NT2/D1 (cell line): ENCODE data around the gene REN.

Source experiments
- DNase-seq: peaks from one replicate; pipeline ENCODE4 v3.0.0-alpha.2; 2011; ENCODE audit warnings: low read depth, low spot score
- H3K27me3 ChIP-seq: 2 replicates; pipeline ENCODE4 v1.6.0; 2011; ENCODE audit warnings: mild to moderate bottlenecking; ENCODE audit not compliant: insufficient read length, insufficient read depth
- H3K36me3 ChIP-seq: 2 replicates; pipeline ENCODE4 v1.6.1; 2011; ENCODE audit warnings: mild to moderate bottlenecking, low read length, mixed read lengths; ENCODE audit not compliant: insufficient read depth, insufficient read length
- H3K4me1 ChIP-seq: 2 replicates; pipeline ENCODE4 v1.5.1; 2011; ENCODE audit not compliant: insufficient read depth, insufficient read length
- H3K4me3 ChIP-seq: 2 replicates; pipeline ENCODE4 v1.5.1; 2011; ENCODE audit warnings: low read depth; ENCODE audit not compliant: insufficient read length
- H3K9ac ChIP-seq: 2 replicates; pipeline ENCODE4 v1.6.0; 2011; ENCODE audit warnings: low read depth; ENCODE audit not compliant: insufficient read length
- H3K9me3 ChIP-seq: 2 replicates; pipeline ENCODE4 v1.5.1; 2011; ENCODE audit warnings: mild to moderate bottlenecking, low read length; ENCODE audit not compliant: insufficient read depth
- SUZ12 ChIP-seq: IDR thresholded peaks from 2 replicates; pipeline ENCODE4 v1.6.1; 2011; ENCODE audit not compliant: insufficient read length, insufficient read depth; ENCODE audit errors: extremely low read depth
- YY1 ChIP-seq: IDR thresholded peaks from 2 replicates; pipeline ENCODE4 v1.6.1; 2011; ENCODE audit not compliant: insufficient read length, insufficient read depth
- ZNF274 ChIP-seq: IDR thresholded peaks from 2 replicates; pipeline ENCODE4 v1.6.1; 2011; ENCODE audit warnings: mild to moderate bottlenecking, low read depth, low read length

The REN gene

GRCh38 chr1:204167730-204168129, 1.6 kb upstream of the REN start:
- H3K36me3 ChIP-seq, result no peaks in the 10 kb centered on the region
- H3K9me3 ChIP-seq, result peaks cover 51% of the 10 kb centered on the region
- no peaks in the 10 kb centered on the region for H3K27me3 ChIP-seq
- no peak overlapping the region for H3K4me3 ChIP-seq
- no peaks in the 10 kb centered on the region for H3K4me1 ChIP-seq
- TF ChIP-seq YY1, result no peak
- TF ChIP-seq ZNF274, result no peak
- no peak for TF ChIP-seq SUZ12
- no peak overlapping the region for H3K9ac ChIP-seq
- DNase-seq, result no peak

GRCh38 chr1:204162494-204163074, 3.6 kb downstream of the REN start:
- H3K4me1 ChIP-seq, result no peaks in the 10 kb centered on the region
- peaks cover 5% of the 10 kb centered on the region; the same call in 1 of the 2 replicates for H3K9me3 ChIP-seq
- H3K4me3 ChIP-seq, result no peak overlapping the region
- no peaks in the 10 kb centered on the region for H3K27me3 ChIP-seq
- no peak for TF ChIP-seq ZNF274
- no peak for TF ChIP-seq YY1
- TF ChIP-seq SUZ12, result no peak
- H3K36me3 ChIP-seq, result no peaks in the 10 kb centered on the region
- H3K9ac ChIP-seq, result no peak overlapping the region
- peak; percentile 78 for DNase-seq

GRCh38 chr1:204161609-204162493, 4.3 kb downstream of the REN start:
- no peaks in the 10 kb centered on the region for H3K4me1 ChIP-seq
- H3K9me3 ChIP-seq, result no peaks in the 10 kb centered on the region
- TF ChIP-seq SUZ12 (no peak), YY1 (no peak), ZNF274 (no peak)
- no peaks in the 10 kb centered on the region for H3K36me3 ChIP-seq
- no peak overlapping the region for H3K4me3 ChIP-seq
- H3K27me3 ChIP-seq, result no peaks in the 10 kb centered on the region
- H3K9ac ChIP-seq, result no peak overlapping the region
- DNase-seq, result no peak

- TF ChIP-seq SUZ12 (no peak), YY1 (no peak), ZNF274 (no peak)
- H3K36me3 ChIP-seq, result no peaks in the 10 kb centered on the region
- no peak overlapping the region for H3K4me3 ChIP-seq
- DNase-seq, result no peak
- H3K4me1 ChIP-seq, result no peaks in the 10 kb centered on the region
- no peak overlapping the region for H3K9ac ChIP-seq
- no peaks in the 10 kb centered on the region for H3K9me3 ChIP-seq
- no peaks in the 10 kb centered on the region for H3K27me3 ChIP-seq
These were observed 8.2 kb downstream of the REN start for GRCh38 chr1:204157962-204158361.

- TF ChIP-seq ZNF274 (no peak), SUZ12 (no peak), YY1 (no peak)
- no peak for DNase-seq
- Histone ChIP-seq H3K9me3 (no peaks in the 10 kb centered on the region), H3K36me3 (no peaks in the 10 kb centered on the region), H3K4me3 (no peak overlapping the region), H3K9ac (no peak overlapping the region), H3K4me1 (peaks cover 5% of the 10 kb centered on the region), H3K27me3 (no peaks in the 10 kb centered on the region)
These were observed 10.3 kb downstream of the REN start for GRCh38 chr1:204155881-204156280.

DNA sequence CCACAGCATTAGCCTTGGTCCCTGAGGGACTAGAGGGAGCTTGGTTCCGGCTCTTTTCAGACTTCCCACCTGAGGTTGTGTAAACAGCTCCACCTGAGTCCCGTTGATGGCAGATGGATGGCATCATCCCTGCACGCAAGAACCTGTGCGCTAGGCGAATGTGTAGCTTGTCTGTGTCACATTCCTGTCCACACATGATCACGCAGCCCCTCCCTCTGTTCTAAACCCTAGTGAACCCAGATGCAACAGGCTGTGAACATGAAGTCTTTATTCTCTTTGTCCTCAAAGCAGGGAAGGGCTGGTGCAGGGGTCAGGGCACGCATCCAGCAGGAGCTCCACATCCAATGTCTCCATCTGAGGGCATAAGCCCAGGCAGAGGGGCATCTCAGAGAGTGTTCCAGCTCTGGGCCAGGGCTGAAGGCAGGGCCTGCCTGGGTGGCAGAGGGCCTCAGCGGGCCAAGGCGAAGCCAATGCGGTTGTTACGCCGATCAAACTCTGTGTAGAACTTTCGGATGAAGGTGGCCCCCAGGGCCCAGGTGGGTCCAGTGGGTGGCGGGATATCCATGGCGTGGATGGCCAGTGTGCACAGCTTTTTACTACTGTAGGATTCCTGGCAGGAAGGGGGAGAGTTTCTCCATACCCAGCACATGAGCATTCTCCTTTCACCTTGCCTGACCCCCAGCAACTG, 11.4 kb downstream of the REN start:
- no peak for DNase-seq
- TF ChIP-seq SUZ12 (no peak), ZNF274 (no peak), YY1 (no peak)

GRCh38 chr1:204153667-204154066, 12.5 kb downstream of the REN start:
- no peak overlapping the region for H3K9ac ChIP-seq
- no peaks in the 10 kb centered on the region for H3K9me3 ChIP-seq
- H3K36me3 ChIP-seq, result no peaks in the 10 kb centered on the region
- H3K4me3 ChIP-seq, result no peak overlapping the region
- peaks cover 22% of the 10 kb centered on the region for H3K4me1 ChIP-seq
- no peaks in the 10 kb centered on the region for H3K27me3 ChIP-seq
- TF ChIP-seq ZNF274 (no peak), YY1 (no peak), SUZ12 (no peak)
- no peak for DNase-seq

More for the DNA sequence above, 11.4 kb downstream of the REN start:
- no peaks in the 10 kb centered on the region for H3K36me3 ChIP-seq
- H3K27me3 ChIP-seq, result no peaks in the 10 kb centered on the region
- no peak overlapping the region for H3K4me3 ChIP-seq
- H3K9ac ChIP-seq, result no peak overlapping the region
- H3K9me3 ChIP-seq, result no peaks in the 10 kb centered on the region
- peaks cover 12% of the 10 kb centered on the region for H3K4me1 ChIP-seq
